ENCODE results near the gene TP53TG5. TPM values are rescaled to one million over a fixed set of nuclear protein-coding genes. Genes with fewer than 3 reads are reported as not detected.

Gene TP53TG5
- total RNA-seq, 2 experiments from 2014 or later, result 0.36 TPM; not detected in 1

DNA sequence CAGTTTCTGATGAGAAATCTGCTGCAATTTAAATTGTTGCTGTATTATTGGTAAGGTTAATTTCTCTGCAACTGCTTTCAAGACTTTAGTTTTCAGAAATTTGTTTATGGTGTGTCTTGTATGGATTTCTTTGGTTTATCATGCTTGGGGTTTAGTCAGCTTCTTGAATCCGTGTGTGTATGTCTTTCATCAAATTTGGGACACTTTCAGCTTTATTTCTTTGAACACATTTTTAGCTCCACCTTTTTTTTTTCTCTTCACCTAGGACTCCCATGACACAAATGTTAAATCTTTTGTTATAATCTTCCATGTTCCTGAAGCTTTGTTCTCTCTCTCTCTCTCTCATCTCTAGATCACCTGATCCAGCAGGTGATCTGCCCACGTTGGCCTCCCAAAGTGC, 13.4 kb upstream of the TP53TG5 start:
- intact Hi-C loops (cut with DNase I, micrococcal nuclease), result no loop called here
- Mint-ChIP-seq H3K9me3 (no peaks in the 10 kb centered on the region), H3K4me1 (ENCODE audit: low read depth) (no peaks in the 10 kb centered on the region), H3K4me3 (no peak overlapping the region), H3K36me3 (ENCODE audit: low read depth) (peaks cover 13% of the 10 kb centered on the region), H3K27me3 (no peaks in the 10 kb centered on the region), H3K27ac (no peak overlapping the region)
- Histone ChIP-seq H3K4me1 (ENCODE audit: insufficient read depth, low read length) (no peaks in the 10 kb centered on the region), H3K9me3 (ENCODE audit: control insufficient read depth in 1 of 2, insufficient read depth in 1 of 2, low read length in 2 of 2) (no peaks in the 10 kb centered on the region), H3K27ac (ENCODE audit: low read depth in 1 of 2, low read length in 2 of 2) (no peak overlapping the region), H3K36me3 (ENCODE audit: insufficient read depth, low read length) (peaks cover 6% of the 10 kb centered on the region), H3K27me3 (ENCODE audit: control insufficient read depth in 1 of 2, insufficient read depth in 2 of 2, low read length in 2 of 2) (no peaks in the 10 kb centered on the region), H3K4me3 (ENCODE audit: low read length) (no peak overlapping the region)
- CTCF ChIA-PET, result interaction anchor here (1.2 kb wide), 1 partner anchor 45 kb away, joined by 3 read pairs; no protein-coding TSS in a partner anchor
- TF ChIP-seq, protein P1, sequence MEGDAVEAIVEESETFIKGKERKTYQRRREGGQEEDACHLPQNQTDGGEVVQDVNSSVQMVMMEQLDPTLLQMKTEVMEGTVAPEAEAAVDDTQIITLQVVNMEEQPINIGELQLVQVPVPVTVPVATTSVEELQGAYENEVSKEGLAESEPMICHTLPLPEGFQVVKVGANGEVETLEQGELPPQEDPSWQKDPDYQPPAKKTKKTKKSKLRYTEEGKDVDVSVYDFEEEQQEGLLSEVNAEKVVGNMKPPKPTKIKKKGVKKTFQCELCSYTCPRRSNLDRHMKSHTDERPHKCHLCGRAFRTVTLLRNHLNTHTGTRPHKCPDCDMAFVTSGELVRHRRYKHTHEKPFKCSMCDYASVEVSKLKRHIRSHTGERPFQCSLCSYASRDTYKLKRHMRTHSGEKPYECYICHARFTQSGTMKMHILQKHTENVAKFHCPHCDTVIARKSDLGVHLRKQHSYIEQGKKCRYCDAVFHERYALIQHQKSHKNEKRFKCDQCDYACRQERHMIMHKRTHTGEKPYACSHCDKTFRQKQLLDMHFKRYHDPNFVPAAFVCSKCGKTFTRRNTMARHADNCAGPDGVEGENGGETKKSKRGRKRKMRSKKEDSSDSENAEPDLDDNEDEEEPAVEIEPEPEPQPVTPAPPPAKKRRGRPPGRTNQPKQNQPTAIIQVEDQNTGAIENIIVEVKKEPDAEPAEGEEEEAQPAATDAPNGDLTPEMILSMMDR (IDR thresholded peaks at IDR 0.05), result no peak
- no peak for ATAC-seq (ENCODE audit: poor library complexity)
- POLR2A ChIA-PET, result no interaction called here
- no peak for DNase-seq

DNA sequence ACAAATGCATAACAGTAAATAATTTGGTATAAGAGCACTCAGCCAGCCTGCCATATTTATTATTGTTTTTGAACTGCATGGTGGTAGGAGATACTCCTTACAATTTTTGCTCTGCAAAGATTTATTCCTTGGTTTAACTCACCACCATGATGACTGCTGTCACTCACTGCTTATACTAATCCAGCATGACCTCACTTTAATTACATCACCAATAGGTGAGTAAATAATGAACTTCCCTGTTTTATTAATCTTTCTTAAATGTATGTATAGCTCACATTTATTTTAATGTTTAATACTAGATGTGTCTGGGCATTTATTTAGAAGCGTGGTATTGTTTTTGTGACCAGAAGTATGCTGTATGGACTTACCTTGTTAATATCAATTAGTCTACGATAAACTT, 12.8 kb upstream of the TP53TG5 start:
- Histone ChIP-seq H3K36me3 (ENCODE audit: insufficient read depth, low read length) (peaks cover 6% of the 10 kb centered on the region), H3K4me3 (ENCODE audit: low read length) (no peak overlapping the region), H3K4me1 (ENCODE audit: insufficient read depth, low read length) (no peaks in the 10 kb centered on the region), H3K27me3 (ENCODE audit: control insufficient read depth in 1 of 2, insufficient read depth in 2 of 2, low read length in 2 of 2) (no peaks in the 10 kb centered on the region), H3K9me3 (ENCODE audit: control insufficient read depth in 1 of 2, insufficient read depth in 1 of 2, low read length in 2 of 2) (no peaks in the 10 kb centered on the region), H3K27ac (ENCODE audit: low read depth in 1 of 2, low read length in 2 of 2) (no peak overlapping the region)
- Mint-ChIP-seq H3K36me3 (ENCODE audit: low read depth) (peaks cover 13% of the 10 kb centered on the region), H3K27ac (no peak overlapping the region), H3K4me3 (no peak overlapping the region), H3K27me3 (no peaks in the 10 kb centered on the region), H3K4me1 (ENCODE audit: low read depth) (no peaks in the 10 kb centered on the region), H3K9me3 (no peaks in the 10 kb centered on the region)
- ChIA-PET CTCF (no interaction called here), POLR2A (no interaction called here)
- DNase-seq, result no peak
- intact Hi-C loops (cut with DNase I, micrococcal nuclease), result no loop called here
- TF ChIP-seq, protein P1 (IDR thresholded peaks at IDR 0.05), result no peak
- no peak for ATAC-seq (ENCODE audit: poor library complexity)

DNA sequence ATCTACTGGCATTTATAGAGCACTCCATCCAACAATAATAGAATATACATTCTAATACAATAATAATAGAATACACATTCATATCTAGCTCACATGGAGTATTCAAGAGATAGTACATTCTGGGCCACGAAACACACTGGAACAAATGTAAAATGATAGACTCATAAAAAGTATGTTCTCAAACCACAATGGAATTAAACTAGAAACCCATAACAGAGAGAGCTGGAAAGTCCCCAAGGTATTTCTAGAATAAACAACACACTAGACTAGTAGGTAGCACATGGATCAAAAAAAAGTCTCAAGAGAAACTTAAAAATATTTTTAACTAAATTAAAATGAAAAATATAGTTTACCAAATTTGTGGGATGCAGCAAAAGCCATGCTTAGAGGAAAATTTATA, 9.1 kb upstream of the TP53TG5 start:
- H3K27me3 Mint-ChIP-seq, result no peaks in the 10 kb centered on the region
- no peak overlapping the region for H3K4me3 Mint-ChIP-seq
- H3K27me3 ChIP-seq (ENCODE audit: control insufficient read depth in 1 of 2, insufficient read depth in 2 of 2, low read length in 2 of 2), result no peaks in the 10 kb centered on the region
- H3K4me1 Mint-ChIP-seq (ENCODE audit: low read depth), result no peaks in the 10 kb centered on the region
- ChIA-PET CTCF (interaction anchor here (1.1 kb wide), 1 partner anchor 14 kb away, joined by 4 read pairs; no protein-coding TSS in a partner anchor), POLR2A (interaction anchor here (1.4 kb wide), 1 partner anchor 14 kb away, joined by 4 read pairs; no protein-coding TSS in a partner anchor)
- no peaks in the 10 kb centered on the region for H3K9me3 ChIP-seq (ENCODE audit: control insufficient read depth in 1 of 2, insufficient read depth in 1 of 2, low read length in 2 of 2)
- no peak overlapping the region for H3K27ac ChIP-seq (ENCODE audit: low read depth in 1 of 2, low read length in 2 of 2)
- TF ChIP-seq, protein P1 (IDR thresholded peaks at IDR 0.05), result no peak
- intact Hi-C loops (cut with DNase I, micrococcal nuclease), result no loop called here
- peaks cover 13% of the 10 kb centered on the region for H3K36me3 Mint-ChIP-seq (ENCODE audit: low read depth)
- H3K9me3 Mint-ChIP-seq, result no peaks in the 10 kb centered on the region
- DNase-seq (no peak), ATAC-seq (ENCODE audit: poor library complexity) (no peak)
- H3K4me3 ChIP-seq (ENCODE audit: low read length), result no peak overlapping the region
- H3K36me3 ChIP-seq (ENCODE audit: insufficient read depth, low read length), result no peaks in the 10 kb centered on the region
- H3K4me1 ChIP-seq (ENCODE audit: insufficient read depth, low read length), result no peaks in the 10 kb centered on the region
- H3K27ac Mint-ChIP-seq, result no peak overlapping the region

All from CD4-positive, alpha-beta T cell (primary cell).